Measurements from ENCODE around the gene ZBTB7C. TPM values are rescaled to one million over a fixed set of nuclear protein-coding genes. Genes with fewer than 3 reads are reported as not detected.
A peak's percentile ranks its signal among the peaks of the same experiment; 100 is the strongest.

The ZBTB7C gene
- total RNA-seq, 6 donors from 2014 or later = 6.1 to 18.1 (median 12.2) TPM

DNA sequence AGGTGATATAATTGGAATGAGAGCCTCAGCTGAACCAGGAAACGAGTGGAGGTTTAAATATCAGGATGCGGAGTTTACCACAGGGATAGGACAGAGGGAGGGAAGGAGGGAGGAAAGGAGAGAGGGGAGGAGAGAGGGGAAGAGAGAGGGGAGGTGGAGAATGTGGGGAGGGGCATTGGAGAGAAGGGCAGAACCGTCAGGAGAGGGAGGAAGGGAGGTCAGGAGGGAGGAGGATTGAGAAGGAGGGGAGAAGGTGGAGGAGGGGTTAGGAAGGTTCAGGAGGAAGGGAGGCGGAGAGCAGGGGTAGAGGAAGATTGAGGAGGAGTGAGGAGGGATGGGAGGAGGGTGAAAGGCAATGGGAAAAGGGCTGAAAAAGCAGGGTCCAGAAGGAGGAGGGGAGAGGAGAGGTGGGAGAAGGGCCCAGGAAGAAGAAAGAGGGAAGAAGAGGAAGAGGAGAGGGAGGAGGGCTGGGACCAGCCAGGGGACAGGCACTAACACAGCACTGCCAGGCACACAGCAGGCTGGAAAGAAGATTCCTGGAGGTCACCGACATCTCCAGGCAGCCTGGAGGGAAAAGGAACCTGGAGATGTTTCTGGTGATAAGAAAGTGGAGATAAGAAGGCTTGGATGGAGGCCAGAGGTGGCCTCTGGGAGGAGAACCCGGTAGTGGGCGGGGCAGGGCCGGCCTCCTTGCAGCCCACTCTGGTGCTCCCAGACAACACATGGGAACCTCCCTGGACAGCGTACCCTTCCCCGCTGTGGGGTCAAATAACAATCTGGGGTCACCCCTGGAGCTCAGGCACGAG, 302.0 kb downstream of the ZBTB7C start:
- no peaks in the 10 kb centered on the region for H3K36me3 ChIP-seq
- DNase-seq = no peak
- no peaks in the 10 kb centered on the region for H3K9me3 ChIP-seq
- no peak overlapping the region for H3K4me3 ChIP-seq
- no peak for TF ChIP-seq POLR2A (IDR thresholded peaks at IDR 0.05)
- no peak for TF ChIP-seq POLR2AphosphoS5 (IDR thresholded peaks at IDR 0.05)
- TF ChIP-seq, protein P1, sequence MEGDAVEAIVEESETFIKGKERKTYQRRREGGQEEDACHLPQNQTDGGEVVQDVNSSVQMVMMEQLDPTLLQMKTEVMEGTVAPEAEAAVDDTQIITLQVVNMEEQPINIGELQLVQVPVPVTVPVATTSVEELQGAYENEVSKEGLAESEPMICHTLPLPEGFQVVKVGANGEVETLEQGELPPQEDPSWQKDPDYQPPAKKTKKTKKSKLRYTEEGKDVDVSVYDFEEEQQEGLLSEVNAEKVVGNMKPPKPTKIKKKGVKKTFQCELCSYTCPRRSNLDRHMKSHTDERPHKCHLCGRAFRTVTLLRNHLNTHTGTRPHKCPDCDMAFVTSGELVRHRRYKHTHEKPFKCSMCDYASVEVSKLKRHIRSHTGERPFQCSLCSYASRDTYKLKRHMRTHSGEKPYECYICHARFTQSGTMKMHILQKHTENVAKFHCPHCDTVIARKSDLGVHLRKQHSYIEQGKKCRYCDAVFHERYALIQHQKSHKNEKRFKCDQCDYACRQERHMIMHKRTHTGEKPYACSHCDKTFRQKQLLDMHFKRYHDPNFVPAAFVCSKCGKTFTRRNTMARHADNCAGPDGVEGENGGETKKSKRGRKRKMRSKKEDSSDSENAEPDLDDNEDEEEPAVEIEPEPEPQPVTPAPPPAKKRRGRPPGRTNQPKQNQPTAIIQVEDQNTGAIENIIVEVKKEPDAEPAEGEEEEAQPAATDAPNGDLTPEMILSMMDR (IDR thresholded peaks at IDR 0.05) = no peak
- TF ChIP-seq EP300 (IDR thresholded peaks at IDR 0.05) = no peak
- H3K4me1 ChIP-seq = peaks cover 0 to 13% (median 5%) of the 10 kb centered on the region in 4 donors
- ATAC-seq (ENCODE audit: low FRiP score in 2 of 2) = peak in 1 of 2 donors; percentile 42
- no peaks in the 10 kb centered on the region for H3K27me3 ChIP-seq
- WGBS, 2 donors = 47 to 51% methylated on average over 11 of the region's 11 CpGs
- no peak overlapping the region for H3K27ac ChIP-seq

DNA sequence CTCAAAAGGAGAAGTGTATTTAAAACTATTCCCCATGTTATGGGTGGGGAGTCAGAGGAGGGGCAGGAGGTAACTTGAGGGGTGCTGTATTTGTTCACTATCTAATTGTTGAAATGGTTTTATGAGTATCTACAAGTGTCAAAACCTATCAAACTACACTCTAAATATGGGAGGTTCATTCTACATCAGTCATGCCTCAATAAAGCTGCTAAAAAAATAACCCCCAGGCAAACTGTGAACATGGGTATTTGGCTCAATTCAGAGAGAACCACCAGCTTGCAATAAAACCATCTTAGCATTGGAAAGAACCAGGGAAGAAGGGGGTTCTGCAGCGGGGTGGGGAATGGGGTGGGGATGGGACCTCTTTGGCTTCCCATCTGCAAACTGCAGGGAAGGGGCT, 302.7 kb downstream of the ZBTB7C start:
- H3K4me3 ChIP-seq = no peak overlapping the region
- H3K4me1 ChIP-seq = peaks cover 0 to 13% (median 5%) of the 10 kb centered on the region in 4 donors
- H3K9me3 ChIP-seq = no peaks in the 10 kb centered on the region
- WGBS, 2 donors = 38 to 64% methylated on average over 1 of the region's 1 CpG
- TF ChIP-seq, protein P1 (IDR thresholded peaks at IDR 0.05) = no peak
- TF ChIP-seq EP300 (IDR thresholded peaks at IDR 0.05) (no peak), POLR2AphosphoS5 (IDR thresholded peaks at IDR 0.05) (no peak), POLR2A (IDR thresholded peaks at IDR 0.05) (no peak)
- DNase-seq (no peak), ATAC-seq (ENCODE audit: low FRiP score in 2 of 2) (no peak)
- no peaks in the 10 kb centered on the region for H3K36me3 ChIP-seq
- H3K27me3 ChIP-seq = no peaks in the 10 kb centered on the region
- no peak overlapping the region for H3K27ac ChIP-seq

DNA sequence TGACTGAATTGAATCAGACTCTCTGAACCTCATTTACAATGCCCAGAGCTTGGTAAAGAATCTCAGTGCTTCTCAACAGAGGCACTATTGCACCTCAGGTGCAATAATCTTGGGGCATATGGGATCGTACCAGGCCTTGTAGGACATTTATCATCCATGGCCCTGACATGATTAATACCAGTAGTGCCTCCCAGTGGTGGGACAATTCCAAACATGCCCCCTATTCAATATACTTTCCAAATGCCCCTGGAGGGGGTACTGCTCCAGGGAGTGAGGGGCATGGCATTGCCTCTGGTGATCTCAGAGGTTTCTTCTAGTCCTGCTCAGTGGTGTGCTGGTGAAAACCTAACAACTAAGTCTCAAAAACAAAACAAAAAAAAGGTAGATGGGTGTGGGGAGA, 303.9 kb downstream of the ZBTB7C start:
- DNase-seq (no peak), ATAC-seq (ENCODE audit: low FRiP score in 2 of 2) (no peak)
- WGBS, 2 donors = 78 to 86% methylated on average over 1 of the region's 1 CpG
- H3K27ac ChIP-seq = no peak overlapping the region
- H3K9me3 ChIP-seq = no peaks in the 10 kb centered on the region
- peaks cover 0 to 13% (median 5%) of the 10 kb centered on the region in 4 donors for H3K4me1 ChIP-seq
- TF ChIP-seq POLR2AphosphoS5 (IDR thresholded peaks at IDR 0.05) (no peak), EP300 (IDR thresholded peaks at IDR 0.05) (no peak)
- TF ChIP-seq, protein P1 (IDR thresholded peaks at IDR 0.05) = no peak
- H3K4me3 ChIP-seq = no peak overlapping the region
- H3K36me3 ChIP-seq = no peaks in the 10 kb centered on the region
- no peaks in the 10 kb centered on the region for H3K27me3 ChIP-seq

DNA sequence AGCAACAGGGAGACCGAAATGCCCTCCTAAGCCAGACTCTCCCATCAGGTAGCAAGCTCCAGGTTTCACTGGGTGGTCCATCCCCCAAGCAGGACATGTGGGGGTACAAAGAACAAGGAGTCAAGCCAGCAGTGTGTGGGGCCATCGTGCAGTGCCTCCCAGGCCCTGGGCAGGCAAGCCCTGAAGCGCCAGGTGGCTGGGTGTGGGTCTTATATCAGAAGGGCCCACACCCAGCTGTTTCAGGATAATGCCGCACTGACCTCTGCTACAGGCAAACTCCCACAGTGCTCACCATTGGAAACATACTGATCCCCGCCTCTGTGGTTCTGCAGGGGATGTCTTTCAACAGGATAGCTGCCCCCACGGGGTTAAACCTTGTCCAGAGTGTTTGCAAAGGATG, 304.5 kb downstream of the ZBTB7C start:
- Histone ChIP-seq H3K4me1 (peaks cover 0 to 13% (median 5%) of the 10 kb centered on the region in 4 donors), H3K9me3 (no peaks in the 10 kb centered on the region), H3K27ac (no peak overlapping the region), H3K36me3 (no peaks in the 10 kb centered on the region), H3K27me3 (no peaks in the 10 kb centered on the region), H3K4me3 (no peak overlapping the region)
- TF ChIP-seq POLR2A (IDR thresholded peaks at IDR 0.05) = no peak
- no peak for TF ChIP-seq EP300 (IDR thresholded peaks at IDR 0.05)
- ATAC-seq (ENCODE audit: low FRiP score in 2 of 2) = no peak
- 76 to 84% methylated on average over 5 to 6 of the region's 6 CpGs for WGBS, 2 donors
- no peak for DNase-seq

DNA sequence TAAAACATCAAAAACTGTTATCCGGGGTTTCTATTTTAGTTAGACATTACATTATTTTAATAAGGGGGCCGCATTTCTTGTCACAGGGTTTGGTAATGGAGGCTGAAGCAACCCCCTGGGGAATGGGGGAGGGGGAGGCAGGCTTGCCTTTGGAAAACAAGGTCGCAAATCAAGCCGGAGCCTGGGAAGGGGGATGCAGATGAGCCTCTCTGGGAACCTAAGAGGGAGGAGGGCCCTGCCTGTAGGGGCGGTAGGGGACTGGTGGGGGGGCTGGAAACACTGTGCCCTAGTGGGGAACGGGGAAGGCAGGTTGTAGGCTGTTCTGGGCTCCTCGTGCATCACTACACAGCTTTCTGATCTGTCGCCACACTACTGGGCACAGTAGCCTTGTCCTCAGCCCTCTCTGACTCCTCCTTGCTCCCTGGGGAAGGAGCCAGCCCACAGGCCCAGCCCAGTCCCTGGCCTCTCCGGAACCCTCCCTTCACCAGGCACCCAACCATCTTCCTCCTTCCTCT, 308.5 kb downstream of the ZBTB7C start:
- ATAC-seq (ENCODE audit: low FRiP score in 2 of 2) = peak in 1 of 2 donors; percentile 47
- no peak overlapping the region for H3K27ac ChIP-seq
- H3K4me1 ChIP-seq = no peaks in the 10 kb centered on the region
- H3K9me3 ChIP-seq = no peaks in the 10 kb centered on the region
- DNase-seq = no peak
- no peaks in the 10 kb centered on the region for H3K27me3 ChIP-seq
- H3K4me3 ChIP-seq = no peak overlapping the region
- TF ChIP-seq, protein P1 (IDR thresholded peaks at IDR 0.05) = no peak
- TF ChIP-seq POLR2AphosphoS5 (IDR thresholded peaks at IDR 0.05) (no peak), EP300 (IDR thresholded peaks at IDR 0.05) (no peak), POLR2A (IDR thresholded peaks at IDR 0.05) (no peak)
- H3K36me3 ChIP-seq = no peaks in the 10 kb centered on the region
- 70 to 78% methylated on average over 9 of the region's 9 CpGs for WGBS, 2 donors
